ENCODE results near the gene CSF3R.

Gene CSF3R

DNA sequence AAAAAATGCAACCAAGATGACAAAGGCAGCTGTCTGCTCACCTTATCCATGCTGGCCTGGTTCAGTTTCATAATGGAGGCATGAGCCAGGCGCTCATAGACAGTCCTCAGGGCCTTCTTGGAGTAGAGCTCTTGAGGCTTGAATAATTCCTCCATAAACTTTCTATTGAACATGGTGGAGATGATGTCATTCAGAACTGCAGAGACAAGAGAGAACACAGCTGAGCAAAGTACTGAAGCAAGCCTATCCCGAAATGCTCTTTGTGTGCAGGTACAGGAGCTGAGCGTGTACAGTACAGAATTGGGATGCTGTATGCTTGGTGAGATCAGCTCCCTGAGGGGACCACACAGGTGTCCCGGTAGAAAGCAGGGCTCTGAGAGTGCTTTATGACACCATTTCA lies 44.0 kb downstream of the CSF3R start:
- TF ChIP-seq, protein P1, sequence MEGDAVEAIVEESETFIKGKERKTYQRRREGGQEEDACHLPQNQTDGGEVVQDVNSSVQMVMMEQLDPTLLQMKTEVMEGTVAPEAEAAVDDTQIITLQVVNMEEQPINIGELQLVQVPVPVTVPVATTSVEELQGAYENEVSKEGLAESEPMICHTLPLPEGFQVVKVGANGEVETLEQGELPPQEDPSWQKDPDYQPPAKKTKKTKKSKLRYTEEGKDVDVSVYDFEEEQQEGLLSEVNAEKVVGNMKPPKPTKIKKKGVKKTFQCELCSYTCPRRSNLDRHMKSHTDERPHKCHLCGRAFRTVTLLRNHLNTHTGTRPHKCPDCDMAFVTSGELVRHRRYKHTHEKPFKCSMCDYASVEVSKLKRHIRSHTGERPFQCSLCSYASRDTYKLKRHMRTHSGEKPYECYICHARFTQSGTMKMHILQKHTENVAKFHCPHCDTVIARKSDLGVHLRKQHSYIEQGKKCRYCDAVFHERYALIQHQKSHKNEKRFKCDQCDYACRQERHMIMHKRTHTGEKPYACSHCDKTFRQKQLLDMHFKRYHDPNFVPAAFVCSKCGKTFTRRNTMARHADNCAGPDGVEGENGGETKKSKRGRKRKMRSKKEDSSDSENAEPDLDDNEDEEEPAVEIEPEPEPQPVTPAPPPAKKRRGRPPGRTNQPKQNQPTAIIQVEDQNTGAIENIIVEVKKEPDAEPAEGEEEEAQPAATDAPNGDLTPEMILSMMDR (IDR thresholded peaks at IDR 0.05; ENCODE audit: insufficient read depth, missing control alignments): no peak
- DNase-seq (ENCODE audit: insufficient read length, low spot score) (no peak), FAIRE-seq (no peak)

DNA sequence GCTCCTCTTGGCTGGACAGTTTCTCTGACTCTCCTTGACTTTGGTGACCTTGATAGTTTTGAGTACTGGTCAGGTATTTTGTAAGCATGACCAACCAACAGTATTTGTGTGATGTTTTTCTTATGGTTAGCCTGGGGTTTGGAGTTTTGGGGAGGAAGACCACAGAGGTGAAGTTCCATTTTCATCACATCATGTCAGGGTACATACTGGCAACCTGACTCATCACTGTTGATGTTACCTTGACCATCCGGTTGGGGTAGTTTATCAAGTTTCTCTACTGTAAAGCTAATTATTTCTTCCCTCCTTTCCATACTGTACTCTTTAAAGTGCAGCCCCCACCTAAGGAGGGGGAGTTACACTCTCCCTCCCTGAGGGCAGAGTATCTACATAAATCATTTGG lies 45.9 kb downstream of the CSF3R start:
- FAIRE-seq (no peak), DNase-seq (ENCODE audit: insufficient read length, low spot score) (no peak)
- TF ChIP-seq, protein P1 (IDR thresholded peaks at IDR 0.05; ENCODE audit: insufficient read depth, missing control alignments): no peak

DNA sequence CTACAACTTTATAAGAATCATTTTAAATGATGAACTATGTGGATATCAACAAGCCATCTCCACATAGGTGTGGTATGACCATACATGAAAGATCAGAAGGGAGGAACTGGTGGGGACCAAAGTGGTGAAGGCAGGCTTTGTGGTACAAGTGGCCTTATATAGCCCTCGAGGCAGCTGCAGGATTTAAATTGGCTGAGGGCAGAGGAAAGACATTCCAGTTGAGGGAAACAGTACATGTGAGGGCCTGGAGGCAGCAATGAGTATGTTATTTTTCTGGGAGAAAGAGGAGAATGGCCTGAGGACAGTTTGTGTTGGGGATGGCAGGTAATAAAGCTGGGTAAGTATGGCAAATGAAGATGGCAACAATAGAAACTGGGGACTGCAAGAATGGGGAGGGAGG lies 49.6 kb downstream of the CSF3R start:
- no peak for DNase-seq (ENCODE audit: insufficient read length, low spot score)
- no peak for FAIRE-seq
- TF ChIP-seq, protein P1 (IDR thresholded peaks at IDR 0.05; ENCODE audit: insufficient read depth, missing control alignments): no peak

DNA sequence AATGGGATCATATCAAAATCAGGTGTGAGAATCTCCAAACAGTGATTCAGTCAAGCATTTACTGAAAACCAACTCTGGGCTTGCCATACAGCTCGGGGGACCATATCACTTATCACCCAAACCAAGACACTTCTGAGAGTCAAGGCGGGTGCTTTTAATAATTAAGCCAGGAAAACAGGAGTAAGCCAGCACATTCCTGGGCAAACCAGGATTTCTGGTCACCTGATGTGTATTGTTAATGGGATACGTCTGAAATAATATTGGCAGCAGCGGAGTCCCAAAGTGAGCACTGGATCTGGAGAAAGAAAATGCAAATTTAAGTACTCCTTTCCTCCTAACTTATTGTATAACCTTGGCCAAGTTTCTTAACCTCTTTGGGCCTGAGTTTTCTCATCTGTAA lies 50.1 kb downstream of the CSF3R start:
- DNase-seq (ENCODE audit: insufficient read length, low spot score): no peak

GRCh38 chr1:36425791-36426190 lies 56.9 kb downstream of the CSF3R start:
- DNase-seq (ENCODE audit: insufficient read length, low spot score) (no peak), FAIRE-seq (no peak)
- TF ChIP-seq, protein P1 (IDR thresholded peaks at IDR 0.05; ENCODE audit: insufficient read depth, missing control alignments): no peak

More for the DNA sequence above, 50.1 kb downstream of the CSF3R start:
- TF ChIP-seq, protein P1 (IDR thresholded peaks at IDR 0.05; ENCODE audit: insufficient read depth, missing control alignments): no peak
- FAIRE-seq: no peak

DNA sequence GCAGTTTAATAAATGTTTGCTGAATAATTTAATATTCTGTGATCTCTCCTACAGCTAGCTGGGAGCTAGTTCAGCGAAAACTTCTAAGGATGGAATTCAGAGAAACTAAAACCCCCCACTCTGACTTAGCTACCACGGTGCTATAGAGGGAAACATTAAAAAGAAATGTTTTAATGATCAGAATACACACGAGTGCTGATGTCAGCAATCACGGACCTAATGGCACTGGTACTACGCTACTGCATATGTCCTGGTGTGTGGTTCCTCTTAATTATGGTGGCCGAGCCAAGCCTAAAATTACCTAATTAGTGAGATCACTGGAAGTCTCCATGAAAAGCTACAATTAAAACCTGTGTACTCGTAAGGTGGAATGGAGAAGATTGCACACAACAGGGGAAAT lies 61.1 kb downstream of the CSF3R start:
- FAIRE-seq (no peak), DNase-seq (ENCODE audit: insufficient read length, low spot score) (no peak)
- TF ChIP-seq, protein P1 (IDR thresholded peaks at IDR 0.05; ENCODE audit: insufficient read depth, missing control alignments): no peak

GRCh38 chr1:36420836-36421317 lies 61.8 kb downstream of the CSF3R start:
- DNase-seq (ENCODE audit: insufficient read length, low spot score) (peak; percentile 44), FAIRE-seq (no peak)
- TF ChIP-seq, protein P1 (IDR thresholded peaks at IDR 0.05; ENCODE audit: insufficient read depth, missing control alignments): peak; percentile 96

All from D721Med (cell line).